K562 (cell line): ENCODE measurements around the gene RAB38. TPM values are rescaled to one million over a fixed set of nuclear protein-coding genes. Genes with fewer than 3 reads are reported as not detected.

Experiments used
- ATAC-seq: fragments of 200-7000 bp; cut with Tn5 transposase; 3 replicates; pipeline ENCODE4 v1.9.1; 2020; ENCODE audit warnings: moderate library complexity
- BruUV-seq: library from RNA; stranded (reverse); fragments of 400-500 nt; replicated peaks from 2 replicates; lab custom pipeline; 2021; lab: Mats Ljungman, UMichigan
- CTCF ChIA-PET: fragments of 300-600 bp; formaldehyde crosslinking; extraction: SDS; loops from one replicate; lab custom pipeline; 2021; ENCODE audit warnings: low intra/inter-chr PET ratio; lab: Yijun Ruan, JAX
- POLR2A ChIA-PET: fragments of 300-600, 350-650 bp; sonication (Branson Sonifier 250); formaldehyde crosslinking; extraction: SDS; loops from one replicate; lab custom pipeline; 2021; ENCODE audit warnings: antibody characterized with exemption, inconsistent platforms; lab: Yijun Ruan, JAX
- DNase-seq, 4 experiments: peaks; one replicate each; pipeline versions ENCODE4 v3.0.0 to v3.0.0-alpha.2; 2011 to 2018; ENCODE audit warnings: low spot score in 3 of 4, mixed read lengths in 3 of 4; ENCODE audit errors: extremely low read depth in 1 of 4
- FAIRE-seq: peaks from 2 replicates; lab custom pipeline; 2011; peaks lifted over from hg19 to GRCh38; lab: Jason Lieb, UNC
- H2AFZ ChIP-seq: 2 replicates; pipeline ENCODE4 v1.6.0; 2011; ENCODE audit warnings: low read depth, low read length, control low read depth, inconsistent platforms
- H3K27ac ChIP-seq: fragments of 200-600 bp; 3 replicates; pipeline ENCODE4 v1.8.0; 2011; ENCODE audit warnings: low read depth, mild to moderate bottlenecking, control low read depth, inconsistent platforms, low read length, moderate library complexity, mixed read lengths; ENCODE audit errors: extremely low read depth
- H3K27me3 ChIP-seq, 2 experiments: fragments of 300-600 bp in 1 of 2; 2 replicates in 1 of 2; 3 replicates in 1 of 2; pipeline versions ENCODE4 v1.6.0 to v1.8.0; 2011; ENCODE audit warnings: inconsistent platforms in 2 of 2, low read length in 2 of 2, mild to moderate bottlenecking in 1 of 2, mixed read lengths in 1 of 2, moderate library complexity in 1 of 2; ENCODE audit not compliant: control insufficient read depth in 2 of 2, insufficient read depth in 2 of 2
- H3K36me3 ChIP-seq: fragments of 300-600 bp; 3 replicates; pipeline ENCODE4 v1.8.0; 2011; ENCODE audit warnings: mild to moderate bottlenecking, low read length, inconsistent platforms; ENCODE audit not compliant: control insufficient read depth, insufficient read depth
- H3K4me1 ChIP-seq, 2 experiments: fragments of 200-600 bp in 1 of 2; replicated peaks in 1 of 2; 2 replicates in 1 of 2; 3 replicates in 1 of 2; pipeline versions ENCODE4 v1.5.1 to v1.8.0; 2011; ENCODE audit warnings: inconsistent platforms in 2 of 2, low read length in 2 of 2, mild to moderate bottlenecking in 1 of 2, mixed read lengths in 1 of 2, moderate library complexity in 1 of 2; ENCODE audit not compliant: control insufficient read depth in 2 of 2, insufficient read depth in 2 of 2
- H3K4me2 ChIP-seq: 2 replicates; pipeline ENCODE4 v1.6.1; 2011; ENCODE audit warnings: low read length, control low read depth, inconsistent platforms, mixed read lengths; ENCODE audit not compliant: insufficient read depth
- H3K4me3 ChIP-seq: fragments of 200-600 bp; sonication (generic), shearing (Covaris generic); 2 replicates; pipeline ENCODE4 v1.5.1; 2016; ENCODE audit warnings: control low read depth, inconsistent platforms
- H3K79me2 ChIP-seq: fragments of 200-600 bp; 3 replicates; pipeline ENCODE4 v1.8.0; 2011; ENCODE audit warnings: low read length, inconsistent platforms; ENCODE audit not compliant: control insufficient read depth, insufficient read depth
- H3K9ac ChIP-seq, 2 experiments: 2 replicates each; pipeline versions ENCODE4 v1.6.0 to v1.6.1; 2011; ENCODE audit warnings: low read depth in 2 of 2, low read length in 2 of 2, control low read depth in 1 of 2, inconsistent platforms in 1 of 2, mild to moderate bottlenecking in 1 of 2, mixed read lengths in 1 of 2; ENCODE audit not compliant: insufficient read depth in 1 of 2
- H3K9me1 ChIP-seq: one replicate; pipeline ENCODE4 v1.6.0; 2011; ENCODE audit warnings: inconsistent platforms, mild to moderate bottlenecking, low read length, moderate library complexity; ENCODE audit not compliant: control insufficient read depth, insufficient read depth
- H3K9me3 ChIP-seq: replicated peaks from 2 replicates; pipeline ENCODE4 v1.5.1; 2011; ENCODE audit warnings: low read depth, low read length, inconsistent platforms; ENCODE audit not compliant: control insufficient read depth, insufficient read depth
- H4K20me1 ChIP-seq: replicated peaks from 2 replicates; pipeline ENCODE4 v1.6.1; 2011; ENCODE audit warnings: low read length, inconsistent platforms, mixed read lengths; ENCODE audit not compliant: control insufficient read depth, insufficient read depth
- CBX1 ChIP-seq: sonication (generic); IDR thresholded peaks from 2 replicates; pipeline ENCODE4 v1.6.1; 2016; ENCODE audit warnings: antibody characterized with exemption, low read depth, mild to moderate bottlenecking
- CBX8 ChIP-seq: fragments of 200-600 bp; sonication (generic); IDR thresholded peaks from 2 replicates; pipeline ENCODE4 v1.6.1; 2012; ENCODE audit warnings: borderline replicate concordance, mixed run types, low read depth, mild to moderate bottlenecking, moderate library complexity, mixed read lengths, low read length, control low read depth, inconsistent platforms; ENCODE audit not compliant: poor library complexity, severe bottlenecking; ENCODE audit errors: extremely low read depth
- CREB1 ChIP-seq, 2 experiments: sonication (generic) in 1 of 2; formaldehyde crosslinking in 1 of 2; IDR thresholded peaks; 2 replicates each; pipeline versions ENCODE4 v1.6.1 to v1.8.0; 2012 to 2022; ENCODE audit warnings: inconsistent platforms in 1 of 2, mild to moderate bottlenecking in 1 of 2, missing genetic modification reagents in 1 of 2, moderate library complexity in 1 of 2
- CSDE1 ChIP-seq, 2 experiments: fragments of 450-650 bp; IDR thresholded peaks; 2 replicates each; pipeline ENCODE4 v1.6.1; 2016; ENCODE audit warnings: mild to moderate bottlenecking in 1 of 2
- DMBX1 ChIP-seq: fragments of 250-450 bp; sonication (Bioruptor Pico); IDR thresholded peaks from 2 replicates; pipeline ENCODE4 v1.8.0; 2022; ENCODE audit warnings: inconsistent platforms, mild to moderate bottlenecking, moderate library complexity, borderline replicate concordance
- ELF2 ChIP-seq: fragments of 250-450 bp; sonication (Bioruptor Pico); IDR thresholded peaks from 2 replicates; pipeline ENCODE4 v1.5.0; 2021; ENCODE audit warnings: mild to moderate bottlenecking
- HDAC3 ChIP-seq: fragments of 450-650 bp; IDR thresholded peaks from 2 replicates; pipeline ENCODE4 v1.6.1; 2018; ENCODE audit warnings: borderline replicate concordance, mild to moderate bottlenecking, moderate library complexity; ENCODE audit not compliant: partially characterized antibody
- MAFG ChIP-seq: fragments of 450-650 bp; conservative IDR thresholded peaks from 2 replicates; pipeline ENCODE4 v1.6.1; 2016; ENCODE audit warnings: missing genetic modification characterization, missing compliant biosample characterization
- MCM3 ChIP-seq: fragments of 450-650 bp; IDR thresholded peaks from 2 replicates; pipeline ENCODE4 v1.6.1; 2016
- MED1 ChIP-seq: sonication (generic); formaldehyde crosslinking; IDR thresholded peaks from 2 replicates; pipeline ENCODE4 v1.8.1; 2023; ENCODE audit warnings: missing genetic modification reagents, borderline replicate concordance
- MLLT1 ChIP-seq, 2 experiments: fragments of 450-650 bp; IDR thresholded peaks; 2 replicates each; pipeline ENCODE4 v1.6.1; 2016
- POLR2AphosphoS5 ChIP-seq: IDR thresholded peaks from 2 replicates; pipeline ENCODE4 v1.6.1; 2011; ENCODE audit warnings: mild to moderate bottlenecking, low read depth, low read length, moderate library complexity; ENCODE audit not compliant: control insufficient read depth, insufficient read depth
- RB1 ChIP-seq: fragments of 450-650 bp; IDR thresholded peaks from 2 replicates; pipeline ENCODE4 v1.6.1; 2017; ENCODE audit warnings: low read depth, mild to moderate bottlenecking
- SOX6 ChIP-seq: fragments of 450-650 bp; IDR thresholded peaks from 2 replicates; pipeline ENCODE4 v1.6.1; 2014; ENCODE audit warnings: mild to moderate bottlenecking
- SREBF1 ChIP-seq: fragments of 150-350 bp; IDR thresholded peaks from 2 replicates; pipeline ENCODE4 v1.6.1; 2014; ENCODE audit warnings: antibody characterized with exemption, low read depth, low read length, borderline replicate concordance
- TCF7 ChIP-seq: sonication (generic); IDR thresholded peaks from 2 replicates; pipeline ENCODE4 v1.6.1; 2016; ENCODE audit warnings: antibody characterized with exemption, borderline replicate concordance
- TOE1 ChIP-seq, 2 experiments: fragments of 450-650 bp in 1 of 2; sonication (generic) in 1 of 2; formaldehyde crosslinking in 1 of 2; IDR thresholded peaks; 2 replicates each; pipeline versions ENCODE4 v1.7.1 to v1.8.0; 2016 to 2022; ENCODE audit warnings: borderline replicate concordance in 2 of 2, mild to moderate bottlenecking in 2 of 2, antibody characterized with exemption in 1 of 2, inconsistent platforms in 1 of 2, low read depth in 1 of 2, missing genetic modification reagents in 1 of 2, moderate library complexity in 1 of 2
- YBX1 ChIP-seq: fragments of 450-650 bp; IDR thresholded peaks from 2 replicates; pipeline ENCODE4 v1.7.1; 2016; ENCODE audit warnings: mild to moderate bottlenecking
- ZFP36 ChIP-seq: fragments of 150-350 bp; IDR thresholded peaks from 2 replicates; pipeline ENCODE4 v1.6.1; 2018; ENCODE audit warnings: low read length, low read depth; ENCODE audit not compliant: partially characterized antibody
- ZNF253 ChIP-seq: fragments of 250-450 bp; sonication (Bioruptor Pico); conservative IDR thresholded peaks from 2 replicates; pipeline ENCODE4 v1.6.1; 2021; ENCODE audit warnings: mild to moderate bottlenecking
- ZNF282 ChIP-seq: sonication (generic); formaldehyde crosslinking; IDR thresholded peaks from 2 replicates; pipeline ENCODE4 v1.8.1; 2023; ENCODE audit warnings: missing genetic modification reagents
- ZNF696 ChIP-seq: fragments of 250-450 bp; sonication (Bioruptor Pico); conservative IDR thresholded peaks from 2 replicates; pipeline ENCODE4 v1.4.0; 2020; ENCODE audit warnings: mild to moderate bottlenecking, moderate library complexity
- WGBS: fragments of 100-300 bp; shearing (Covaris generic); methylation state at CpG from one replicate; pipeline ENCODE4 v1.1.6; 2016; ENCODE audit warnings: low coverage, mixed read lengths; ENCODE audit not compliant: insufficient coverage; ENCODE audit errors: missing lambda C conversion rate; 5-methylcytosine and 5-hydroxymethylcytosine counted together
- in situ Hi-C: fragments of 300-500 bp; cut with MboI; formaldehyde crosslinking; loops from 4 replicates; pipeline ENCODE4 v1.15.0; 2018; ENCODE audit warnings: inconsistent platforms, mixed read lengths
- intact Hi-C: fragments of 100-400 bp; cut with micrococcal nuclease; formaldehyde crosslinking; loops from 2 replicates; pipeline ENCODE4 v1.14.2; 2022
- polyA plus RNA-seq, 8 experiments: library from polyadenylated mRNA; depleted of rRNA in 4 of 8; stranded (reverse) in 5 of 8; unstranded in 3 of 8; fragments of >200 nt; fragmentation: Nextera tagmentation in 2 of 8; fragmentation: Illumina TruSeq in 1 of 8; extraction: Ambion mirVana in 2 of 8; extraction: Trizol in 1 of 8; gene quantifications; 2 replicates each; pipeline versions ENCODE4 v1.2.1 to v1.2.3, GENCODE V29; 2011 to 2014; ENCODE audit warnings: inconsistent platforms in 1 of 8, missing spikeins in 1 of 8
- total RNA-seq, 7 experiments: library from RNA; depleted of rRNA in 6 of 7; stranded (reverse); fragments of >200 nt in 6 of 7; fragmentation: Illumina TruSeq in 2 of 7; extraction: Trizol in 2 of 7; gene quantifications; 2 replicates each; pipeline versions ENCODE4 v1.2.1 to v1.2.3, GENCODE V29; 2011 to 2021; ENCODE audit warnings: low replicate concordance in 1 of 7
- TF ChIP-seq, protein P1 (sequence below): fragments of 250-450 bp; sonication (Bioruptor Pico); IDR thresholded peaks from 2 replicates; pipeline ENCODE4 v1.5.0; 2021

The RAB38 gene
- total and polyA plus RNA-seq, 9 of the 15 experiments (the other 6 are each of a cell fraction or from before 2014, with no cell fraction given), result 0.59 to 2.9 (median 2.2) TPM

GRCh38 chr11:88158081-88158480, 17.2 kb downstream of the RAB38 start (continued):
- TF ChIP-seq CBX8, result no peak
- no peak for TF ChIP-seq MCM3
- TF ChIP-seq DMBX1 (CRISPR knock-in tag), result no peak
- TF ChIP-seq ELF2, result no peak
- TF ChIP-seq MLLT1 (IDR thresholded peaks at IDR 0.05), result no peak
- TF ChIP-seq TOE1 (IDR thresholded peaks at IDR 0.05; ENCODE audit: borderline replicate concordance), result no peak
- TF ChIP-seq TOE1 (CRISPR knock-in tag; IDR thresholded peaks at IDR 0.05; ENCODE audit: borderline replicate concordance, low read depth), result no peak
- no peak for TF ChIP-seq HDAC3
- no peak for TF ChIP-seq ZNF696 (CRISPR knock-in tag)
- TF ChIP-seq CSDE1 (IDR thresholded peaks at IDR 0.05), result no peak
- no peak for TF ChIP-seq CBX1
- TF ChIP-seq YBX1, result no peak

DNA sequence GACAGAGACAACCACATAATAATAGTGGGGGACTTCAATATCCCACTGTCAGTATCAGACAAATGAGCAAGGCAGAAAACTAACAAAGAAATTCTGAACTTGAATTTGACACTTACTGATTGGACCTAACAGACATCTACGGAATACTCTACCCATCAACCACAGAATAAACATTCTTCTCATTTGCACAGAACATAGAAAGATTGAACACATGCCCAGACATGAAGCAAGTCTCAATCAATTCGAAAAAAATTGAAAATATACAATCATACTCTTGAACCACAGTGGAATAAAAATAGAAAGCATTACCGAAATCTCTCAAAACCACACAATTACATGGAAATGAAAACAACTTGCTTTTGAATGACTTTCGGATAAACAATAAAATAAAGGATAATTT, 17.9 kb downstream of the RAB38 start:
- Histone ChIP-seq H3K4me3 (no peak overlapping the region), H3K9ac (no peak overlapping the region), H3K27me3 (no peaks in the 10 kb centered on the region), H2AFZ (no peak overlapping the region), H3K36me3 (no peaks in the 10 kb centered on the region), H4K20me1 (no peaks in the 10 kb centered on the region), H3K9me1 (no peaks in the 10 kb centered on the region), H3K27ac (no peak overlapping the region), H3K4me2 (no peak overlapping the region), H3K79me2 (no peaks in the 10 kb centered on the region), H3K4me1 (no peaks in the 10 kb centered on the region), H3K9me3 (no peaks in the 10 kb centered on the region)
- no peak for DNase-seq
- 1% methylated on average over 4 of the region's 4 CpGs for whole genome bisulfite sequencing
- in situ Hi-C loops (no loop called here), intact Hi-C loops (no loop called here)
- BruUV-seq, result no TSS peak
- FAIRE-seq, result no peak
- ChIA-PET CTCF (no interaction called here), POLR2A (no interaction called here)
- no peak for ATAC-seq
- no peak for TF ChIP-seq MAFG (tag)
- TF ChIP-seq MED1 (CRISPR knock-in tag), result no peak
- no peak for TF ChIP-seq SREBF1
- no peak for TF ChIP-seq RB1
- no peak for TF ChIP-seq ZFP36
- TF ChIP-seq, protein P1, sequence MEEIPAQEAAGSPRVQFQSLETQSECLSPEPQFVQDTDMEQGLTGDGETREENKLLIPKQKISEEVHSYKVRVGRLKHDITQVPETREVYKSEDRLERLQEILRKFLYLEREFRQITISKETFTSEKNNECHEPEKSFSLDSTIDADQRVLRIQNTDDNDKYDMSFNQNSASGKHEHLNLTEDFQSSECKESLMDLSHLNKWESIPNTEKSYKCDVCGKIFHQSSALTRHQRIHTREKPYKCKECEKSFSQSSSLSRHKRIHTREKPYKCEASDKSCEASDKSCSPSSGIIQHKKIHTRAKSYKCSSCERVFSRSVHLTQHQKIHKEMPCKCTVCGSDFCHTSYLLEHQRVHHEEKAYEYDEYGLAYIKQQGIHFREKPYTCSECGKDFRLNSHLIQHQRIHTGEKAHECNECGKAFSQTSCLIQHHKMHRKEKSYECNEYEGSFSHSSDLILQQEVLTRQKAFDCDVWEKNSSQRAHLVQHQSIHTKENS (CRISPR knock-in tag), result no peak
- TF ChIP-seq TCF7, result no peak
- no peak for TF ChIP-seq ZNF282 (CRISPR knock-in tag)
- no peak for TF ChIP-seq ZNF253 (CRISPR knock-in tag)
- TF ChIP-seq SOX6, result no peak
- TF ChIP-seq CREB1 (IDR thresholded peaks at IDR 0.05), result no peak
- no peak for TF ChIP-seq CREB1 (CRISPR knock-in tag; IDR thresholded peaks at IDR 0.05)
- no peak for TF ChIP-seq POLR2AphosphoS5
